Chondrocyte (in vitro differentiated cells): ENCODE data around the gene ARPC5. TPM values are rescaled to one million over a fixed set of nuclear protein-coding genes. Genes with fewer than 3 reads are reported as not detected.

Source experiments
- DNase-seq: peaks from one replicate; pipeline ENCODE4 v3.0.0; 2021; ENCODE audit warnings: mixed read lengths, low spot score
- H3K27ac Mint-ChIP-seq: one replicate; pipeline ENCODE4 v1.8.0; 2021; ENCODE audit warnings: mild to moderate bottlenecking, moderate library complexity, mixed read lengths; ENCODE audit not compliant: unreplicated experiment
- H3K27me3 Mint-ChIP-seq: 2 replicates; pipeline ENCODE4 v1.8.0; 2021; ENCODE audit warnings: low read depth, mixed read lengths
- H3K36me3 Mint-ChIP-seq: 2 replicates; pipeline ENCODE4 v1.8.0; 2021; ENCODE audit warnings: low read depth, mixed read lengths
- H3K4me1 Mint-ChIP-seq: 2 replicates; pipeline ENCODE4 v1.8.0; 2021; ENCODE audit warnings: low read depth, mild to moderate bottlenecking, mixed read lengths
- H3K4me3 Mint-ChIP-seq: one replicate; pipeline ENCODE4 v1.8.0; 2021; ENCODE audit warnings: mild to moderate bottlenecking, moderate library complexity, mixed read lengths; ENCODE audit not compliant: unreplicated experiment
- H3K9me3 Mint-ChIP-seq: 2 replicates; pipeline ENCODE4 v1.8.0; 2021; ENCODE audit warnings: low read depth, mixed read lengths
- total RNA-seq: library from RNA; stranded (reverse); gene quantifications from 3 replicates; pipeline ENCODE4 v1.2.1, GENCODE V29; 2021
- TF ChIP-seq, protein P1 (sequence below): fragments of 200-600 bp; sonication (generic); IDR thresholded peaks from 2 replicates; pipeline ENCODE4 v1.5.0; 2021; ENCODE audit warnings: antibody characterized with exemption, mild to moderate bottlenecking, moderate library complexity

Gene ARPC5
- total RNA-seq, 1 donor from 2014 or later, result 192 TPM

DNA sequence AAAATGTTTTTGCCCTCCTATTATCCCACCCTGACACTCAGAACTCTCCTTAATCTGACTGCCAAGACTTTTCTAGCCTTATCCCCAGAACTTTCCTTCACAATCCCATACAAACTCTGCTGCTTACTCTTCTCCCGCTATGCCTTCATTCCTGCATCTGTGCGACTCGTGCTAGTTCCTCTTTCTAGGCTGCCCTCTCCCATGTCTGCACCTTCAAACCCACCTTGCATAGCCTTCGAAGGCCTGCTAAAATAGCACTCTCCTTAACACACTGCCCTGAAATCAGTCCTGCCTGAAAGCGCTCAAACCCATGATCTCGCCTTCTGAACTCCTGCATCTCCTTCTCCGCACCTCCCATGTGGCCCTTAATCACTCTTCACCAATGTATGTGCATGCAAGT, 42.9 kb downstream of the ARPC5 start:
- TF ChIP-seq, protein P1, sequence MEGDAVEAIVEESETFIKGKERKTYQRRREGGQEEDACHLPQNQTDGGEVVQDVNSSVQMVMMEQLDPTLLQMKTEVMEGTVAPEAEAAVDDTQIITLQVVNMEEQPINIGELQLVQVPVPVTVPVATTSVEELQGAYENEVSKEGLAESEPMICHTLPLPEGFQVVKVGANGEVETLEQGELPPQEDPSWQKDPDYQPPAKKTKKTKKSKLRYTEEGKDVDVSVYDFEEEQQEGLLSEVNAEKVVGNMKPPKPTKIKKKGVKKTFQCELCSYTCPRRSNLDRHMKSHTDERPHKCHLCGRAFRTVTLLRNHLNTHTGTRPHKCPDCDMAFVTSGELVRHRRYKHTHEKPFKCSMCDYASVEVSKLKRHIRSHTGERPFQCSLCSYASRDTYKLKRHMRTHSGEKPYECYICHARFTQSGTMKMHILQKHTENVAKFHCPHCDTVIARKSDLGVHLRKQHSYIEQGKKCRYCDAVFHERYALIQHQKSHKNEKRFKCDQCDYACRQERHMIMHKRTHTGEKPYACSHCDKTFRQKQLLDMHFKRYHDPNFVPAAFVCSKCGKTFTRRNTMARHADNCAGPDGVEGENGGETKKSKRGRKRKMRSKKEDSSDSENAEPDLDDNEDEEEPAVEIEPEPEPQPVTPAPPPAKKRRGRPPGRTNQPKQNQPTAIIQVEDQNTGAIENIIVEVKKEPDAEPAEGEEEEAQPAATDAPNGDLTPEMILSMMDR, result no peak
- Mint-ChIP-seq H3K4me3 (no peak overlapping the region), H3K9me3 (no peaks in the 10 kb centered on the region), H3K27me3 (no peaks in the 10 kb centered on the region), H3K4me1 (peaks cover 4% of the 10 kb centered on the region), H3K36me3 (no peaks in the 10 kb centered on the region), H3K27ac (no peak overlapping the region)
- no peak for DNase-seq

DNA sequence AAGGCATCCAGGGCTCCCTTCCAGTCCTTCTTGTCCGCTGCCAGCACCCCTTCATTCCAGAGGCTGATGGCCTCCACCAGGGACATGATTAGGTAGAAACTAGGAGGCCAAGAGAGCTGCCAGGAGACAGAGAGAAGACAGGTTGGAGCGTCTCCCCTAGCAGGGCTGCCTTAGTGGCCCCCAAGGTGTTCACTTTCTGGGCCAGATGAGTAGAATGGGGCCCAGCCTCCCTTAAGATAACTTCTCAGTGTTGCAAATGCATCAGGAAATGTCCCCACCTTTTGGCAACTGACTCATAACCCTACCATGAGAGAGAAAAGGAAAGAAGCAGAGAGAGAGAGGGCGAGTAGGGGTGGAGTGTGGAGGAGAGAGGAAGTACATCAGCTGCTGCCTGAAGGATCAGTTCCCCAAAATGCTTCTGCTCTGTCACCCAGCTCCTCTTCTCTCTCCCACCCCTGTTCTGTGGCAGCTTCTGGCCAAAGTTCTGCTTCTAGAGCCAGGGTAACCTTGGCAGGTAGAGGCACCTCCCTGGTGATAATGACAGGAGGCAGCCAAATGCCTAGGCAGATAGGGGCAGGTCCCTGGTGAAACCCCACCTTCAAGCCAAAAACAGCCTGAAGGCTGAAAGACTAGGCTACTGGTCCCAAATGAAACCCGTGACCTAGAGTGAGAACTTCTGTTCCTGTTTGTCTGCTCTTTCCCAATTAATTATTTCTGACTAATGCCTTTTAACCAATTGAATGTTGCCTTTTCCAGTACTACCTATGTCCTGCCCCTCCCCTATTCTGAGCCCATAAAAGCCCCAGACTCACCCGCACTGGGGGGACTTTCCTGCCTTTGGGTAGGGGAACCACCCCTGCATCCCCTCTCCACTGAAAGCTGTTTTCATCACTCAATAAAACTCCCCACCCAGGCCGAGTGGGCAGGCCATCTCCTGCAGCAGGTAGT, 45.1 kb downstream of the ARPC5 start, which contains the start of gene NCF2:
Gene NCF2, minus strand, starts transcription at position 216 of the 948 bp plus-strand sequence. Its CDS starts 130 bp downstream, at position 86.
- H3K27me3 Mint-ChIP-seq, result no peaks in the 10 kb centered on the region
- H3K27ac Mint-ChIP-seq, result no peak within 1 kb of the TSS
- no peak within 1 kb of the TSS for H3K4me3 Mint-ChIP-seq
- H3K36me3 Mint-ChIP-seq, result no peaks in the 10 kb centered on the region
- peaks cover 4% of the 10 kb centered on the region for H3K4me1 Mint-ChIP-seq
- no peak for DNase-seq
- no peaks in the 10 kb centered on the region for H3K9me3 Mint-ChIP-seq
- TF ChIP-seq, protein P1, result no peak

DNA sequence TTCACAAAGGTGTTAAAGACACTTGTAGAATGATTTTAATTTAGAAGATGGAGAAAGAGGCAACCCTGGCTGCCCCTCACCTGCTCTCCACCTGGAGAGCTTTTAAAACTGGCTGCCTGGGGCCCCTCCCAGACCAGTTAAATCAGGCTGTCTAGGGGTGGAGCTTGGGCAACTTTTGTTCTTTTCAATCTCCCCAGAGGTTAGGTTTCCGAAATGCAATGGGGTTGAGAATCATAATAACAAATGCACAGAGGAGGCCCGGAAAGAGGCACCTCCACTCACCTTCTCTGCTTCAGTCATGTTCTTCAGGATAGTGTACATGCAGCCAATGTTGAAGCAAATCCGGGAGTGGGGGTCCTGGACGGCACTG, 45.7 kb downstream of the ARPC5 start:
- Mint-ChIP-seq H3K4me3 (no peak overlapping the region), H3K9me3 (no peaks in the 10 kb centered on the region), H3K4me1 (peaks cover 4% of the 10 kb centered on the region), H3K27ac (no peak overlapping the region), H3K36me3 (no peaks in the 10 kb centered on the region), H3K27me3 (no peaks in the 10 kb centered on the region)
- TF ChIP-seq, protein P1, result no peak
- DNase-seq, result no peak

DNA sequence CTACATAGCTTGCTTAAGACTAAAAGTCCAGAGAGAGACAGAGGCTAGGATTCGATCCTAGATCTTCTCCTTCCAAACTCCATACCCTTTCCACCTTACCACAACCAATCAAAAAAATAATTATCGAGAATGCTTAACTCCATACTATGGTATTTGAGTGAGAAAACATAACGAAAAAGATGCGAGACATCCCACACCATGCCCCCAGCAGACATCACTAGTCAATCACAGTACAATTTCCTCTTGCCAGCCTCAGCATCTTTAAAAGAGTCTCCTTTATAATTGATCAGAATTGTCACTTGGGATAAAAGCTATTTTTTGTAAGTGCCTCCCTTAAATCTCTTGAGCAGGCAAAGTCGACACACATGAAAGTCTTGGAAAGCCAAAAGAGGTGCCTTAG, 46.2 kb downstream of the ARPC5 start:
- no peaks in the 10 kb centered on the region for H3K9me3 Mint-ChIP-seq
- TF ChIP-seq, protein P1, result no peak
- H3K4me3 Mint-ChIP-seq, result no peak overlapping the region
- no peaks in the 10 kb centered on the region for H3K27me3 Mint-ChIP-seq
- H3K27ac Mint-ChIP-seq, result no peak overlapping the region
- no peaks in the 10 kb centered on the region for H3K36me3 Mint-ChIP-seq
- H3K4me1 Mint-ChIP-seq, result peaks cover 4% of the 10 kb centered on the region
- no peak for DNase-seq

DNA sequence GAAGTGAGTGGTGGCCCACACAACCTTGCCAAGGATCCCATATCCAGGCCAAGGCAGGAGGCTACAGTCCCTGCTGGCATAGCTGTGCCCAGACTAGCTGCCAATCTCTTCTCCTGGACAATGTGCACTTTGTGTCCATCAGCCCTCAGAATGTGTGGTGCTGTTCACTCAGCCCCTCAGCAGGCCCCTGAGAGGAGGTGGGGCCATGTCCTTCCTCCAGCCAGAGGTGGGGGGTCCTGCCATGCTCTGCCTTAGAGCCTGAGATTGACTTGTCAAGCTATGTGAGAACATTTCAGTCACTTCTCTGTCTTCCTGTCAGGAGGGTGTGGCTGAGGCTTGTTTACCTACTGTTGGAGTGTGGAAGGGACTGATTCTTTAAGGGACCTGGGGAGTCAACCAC, 46.8 kb downstream of the ARPC5 start:
- H3K36me3 Mint-ChIP-seq, result no peaks in the 10 kb centered on the region
- H3K9me3 Mint-ChIP-seq, result no peaks in the 10 kb centered on the region
- no peak overlapping the region for H3K27ac Mint-ChIP-seq
- TF ChIP-seq, protein P1, result no peak
- H3K4me3 Mint-ChIP-seq, result no peak overlapping the region
- H3K4me1 Mint-ChIP-seq, result peaks cover 4% of the 10 kb centered on the region
- no peak for DNase-seq
- H3K27me3 Mint-ChIP-seq, result no peaks in the 10 kb centered on the region
